Suprapubic skin (tissue), 4 donors: Measurements from ENCODE around the gene KCNE5. TPM values are rescaled to one million over a fixed set of nuclear protein-coding genes. Genes with fewer than 3 reads are reported as not detected.

Source experiments
- DNase-seq, 2 donors: peaks; one replicate each; pipeline ENCODE4 v3.0.0-alpha.2; 2019; ENCODE audit warnings: low spot score in 2 of 2
- H3K27ac ChIP-seq: fragments of 200-600 bp; sonication (generic); one replicate; pipeline ENCODE4 v1.5.1; 2019
- H3K27me3 ChIP-seq: fragments of 200-600 bp; sonication (generic); one replicate; pipeline ENCODE4 v1.5.1; 2019
- H3K36me3 ChIP-seq: fragments of 200-600 bp; sonication (generic); one replicate; pipeline ENCODE4 v1.5.1; 2019
- H3K4me1 ChIP-seq: fragments of 200-600 bp; sonication (generic); one replicate; pipeline ENCODE4 v1.5.1; 2019
- H3K4me3 ChIP-seq: fragments of 200-600 bp; sonication (generic); one replicate; pipeline ENCODE4 v1.5.1; 2019; ENCODE audit warnings: mild to moderate bottlenecking
- H3K9me3 ChIP-seq: fragments of 200-600 bp; sonication (generic); one replicate; pipeline ENCODE4 v1.5.1; 2019
- EP300 ChIP-seq: sonication (generic); formaldehyde crosslinking; IDR thresholded peaks from one replicate; pipeline ENCODE4 v1.6.1; 2017; ENCODE audit warnings: antibody characterized with exemption
- POLR2A ChIP-seq, 2 donors: fragments of 450-650 bp; IDR thresholded peaks; one replicate each; pipeline ENCODE4 v1.6.1; 2017; ENCODE audit warnings: antibody characterized with exemption in 2 of 2, mild to moderate bottlenecking in 2 of 2, moderate library complexity in 2 of 2
- POLR2AphosphoS5 ChIP-seq, 3 donors: sonication (generic); formaldehyde crosslinking; IDR thresholded peaks; one replicate each; pipeline ENCODE4 v1.6.1; 2017; ENCODE audit warnings: antibody characterized with exemption in 3 of 3
- WGBS: methylation state at CpG from one replicate; pipeline ENCODE4 v1.1.5; 2018; 5-methylcytosine and 5-hydroxymethylcytosine counted together
- total RNA-seq, 4 donors: library from RNA; depleted of rRNA; stranded (reverse); fragments of >200 nt; gene quantifications; one replicate each; pipeline ENCODE4 v1.1.0, GENCODE V29; 2016
- TF ChIP-seq, protein P1 (sequence below), 2 donors: fragments of 200-600 bp in 1 of 2; fragments of 450-650 bp in 1 of 2; sonication (generic) in 1 of 2; IDR thresholded peaks; one replicate each; pipeline ENCODE4 v1.5.1; 2016 to 2019; ENCODE audit warnings: antibody characterized with exemption in 2 of 2, mild to moderate bottlenecking in 1 of 2, moderate library complexity in 1 of 2

The KCNE5 gene
- total RNA-seq, 4 donors from 2014 or later, result 0.34 to 0.42 TPM; not detected in 2

DNA sequence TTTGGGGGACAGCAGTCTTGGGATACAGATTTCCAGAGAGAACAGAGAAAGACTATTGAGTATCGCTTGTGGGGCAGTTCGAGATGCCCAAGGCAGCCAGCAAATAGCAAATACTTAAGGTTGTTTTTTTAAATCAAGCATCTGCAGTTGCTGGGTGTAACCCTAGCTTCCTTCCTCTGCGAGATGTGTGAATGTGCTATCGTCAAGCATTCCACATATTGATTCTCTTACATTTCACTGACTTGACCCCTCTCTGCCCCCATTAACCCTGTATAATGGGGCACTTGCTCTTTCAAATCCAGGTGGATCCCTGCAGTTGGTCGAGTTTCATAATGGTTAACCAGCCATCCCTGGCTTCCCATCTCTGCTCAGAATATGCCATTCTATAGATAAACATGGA, 23.5 kb downstream of the KCNE5 start:
- Histone ChIP-seq H3K27ac (no peak overlapping the region), H3K4me3 (no peak overlapping the region), H3K36me3 (no peaks in the 10 kb centered on the region), H3K27me3 (no peaks in the 10 kb centered on the region), H3K4me1 (no peaks in the 10 kb centered on the region), H3K9me3 (no peaks in the 10 kb centered on the region)
- no peak for DNase-seq
- no peak for TF ChIP-seq POLR2A (IDR thresholded peaks at IDR 0.05)
- no peak for TF ChIP-seq EP300
- TF ChIP-seq, protein P1, sequence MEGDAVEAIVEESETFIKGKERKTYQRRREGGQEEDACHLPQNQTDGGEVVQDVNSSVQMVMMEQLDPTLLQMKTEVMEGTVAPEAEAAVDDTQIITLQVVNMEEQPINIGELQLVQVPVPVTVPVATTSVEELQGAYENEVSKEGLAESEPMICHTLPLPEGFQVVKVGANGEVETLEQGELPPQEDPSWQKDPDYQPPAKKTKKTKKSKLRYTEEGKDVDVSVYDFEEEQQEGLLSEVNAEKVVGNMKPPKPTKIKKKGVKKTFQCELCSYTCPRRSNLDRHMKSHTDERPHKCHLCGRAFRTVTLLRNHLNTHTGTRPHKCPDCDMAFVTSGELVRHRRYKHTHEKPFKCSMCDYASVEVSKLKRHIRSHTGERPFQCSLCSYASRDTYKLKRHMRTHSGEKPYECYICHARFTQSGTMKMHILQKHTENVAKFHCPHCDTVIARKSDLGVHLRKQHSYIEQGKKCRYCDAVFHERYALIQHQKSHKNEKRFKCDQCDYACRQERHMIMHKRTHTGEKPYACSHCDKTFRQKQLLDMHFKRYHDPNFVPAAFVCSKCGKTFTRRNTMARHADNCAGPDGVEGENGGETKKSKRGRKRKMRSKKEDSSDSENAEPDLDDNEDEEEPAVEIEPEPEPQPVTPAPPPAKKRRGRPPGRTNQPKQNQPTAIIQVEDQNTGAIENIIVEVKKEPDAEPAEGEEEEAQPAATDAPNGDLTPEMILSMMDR (IDR thresholded peaks at IDR 0.05), result no peak
- TF ChIP-seq POLR2AphosphoS5 (IDR thresholded peaks at IDR 0.05), result no peak
- WGBS, result 69% methylated on average over 5 of the region's 5 CpGs

DNA sequence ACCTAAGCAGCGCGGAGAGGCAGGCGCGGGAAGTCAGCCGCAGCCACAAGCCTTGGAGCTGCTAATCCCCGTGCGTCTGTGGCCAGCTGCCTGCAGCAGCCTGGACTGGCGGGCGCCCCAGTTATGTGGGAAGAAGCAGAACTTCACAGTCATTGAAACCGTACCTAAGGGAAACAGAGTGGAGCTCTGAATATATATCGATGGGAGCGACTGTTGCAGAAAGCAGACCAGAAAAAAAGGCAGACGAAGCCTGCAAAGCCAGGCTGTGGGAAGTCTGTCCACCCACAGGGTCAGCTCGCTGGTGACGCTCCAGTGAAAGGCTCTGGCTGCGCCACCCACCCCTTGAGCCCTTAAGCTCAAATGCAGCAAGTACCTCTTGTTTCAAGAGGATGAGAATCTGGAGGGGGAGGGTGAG, 24.7 kb downstream of the KCNE5 start:
- Histone ChIP-seq H3K9me3 (no peaks in the 10 kb centered on the region), H3K27me3 (no peaks in the 10 kb centered on the region), H3K27ac (no peak overlapping the region), H3K4me1 (no peaks in the 10 kb centered on the region), H3K36me3 (no peaks in the 10 kb centered on the region), H3K4me3 (no peak overlapping the region)
- TF ChIP-seq, protein P1 (IDR thresholded peaks at IDR 0.05), result no peak
- TF ChIP-seq EP300 (no peak), POLR2AphosphoS5 (IDR thresholded peaks at IDR 0.05) (no peak), POLR2A (IDR thresholded peaks at IDR 0.05) (no peak)
- DNase-seq, result no peak
- 21% methylated on average over 16 of the region's 16 CpGs for WGBS

DNA sequence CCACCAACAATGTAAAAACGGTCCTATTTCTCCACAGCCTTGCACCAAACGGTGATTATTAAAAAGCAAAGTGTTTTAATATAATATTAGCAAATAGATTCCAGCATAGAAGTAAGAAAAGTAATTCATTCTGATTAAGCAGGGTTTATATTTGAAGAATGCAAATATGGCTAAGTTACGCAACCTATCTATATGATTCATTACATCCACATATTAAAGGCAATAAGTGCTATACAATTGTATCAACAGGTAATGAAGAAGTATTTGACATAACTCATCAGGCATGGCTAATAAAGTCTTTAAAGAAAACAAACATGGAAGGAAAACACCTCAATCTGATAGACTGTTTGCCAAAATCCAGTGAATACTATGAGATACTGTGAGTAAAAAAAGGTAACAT, 29.0 kb downstream of the KCNE5 start:
- Histone ChIP-seq H3K36me3 (no peaks in the 10 kb centered on the region), H3K27me3 (no peaks in the 10 kb centered on the region), H3K27ac (no peak overlapping the region), H3K9me3 (no peaks in the 10 kb centered on the region), H3K4me3 (no peak overlapping the region), H3K4me1 (no peaks in the 10 kb centered on the region)
- 64% methylated on average over 3 of the region's 3 CpGs for WGBS
- TF ChIP-seq POLR2A (IDR thresholded peaks at IDR 0.05) (no peak), POLR2AphosphoS5 (IDR thresholded peaks at IDR 0.05) (no peak), EP300 (no peak)
- TF ChIP-seq, protein P1 (IDR thresholded peaks at IDR 0.05), result no peak
- DNase-seq, result no peak

- H3K4me1 ChIP-seq, result no peaks in the 10 kb centered on the region
- H3K4me3 ChIP-seq, result no peak overlapping the region
- no peaks in the 10 kb centered on the region for H3K36me3 ChIP-seq
- WGBS, result 64% methylated on average over 4 of the region's 4 CpGs
- no peaks in the 10 kb centered on the region for H3K9me3 ChIP-seq
- H3K27me3 ChIP-seq, result no peaks in the 10 kb centered on the region
- no peak overlapping the region for H3K27ac ChIP-seq
- TF ChIP-seq POLR2A (IDR thresholded peaks at IDR 0.05) (no peak), POLR2AphosphoS5 (IDR thresholded peaks at IDR 0.05) (no peak), EP300 (no peak)
- TF ChIP-seq, protein P1 (IDR thresholded peaks at IDR 0.05), result no peak
- no peak for DNase-seq
Measured at GRCh38 chrX:109590176-109590575, 34.8 kb downstream of the KCNE5 start.

- DNase-seq, result no peak
- H3K4me3 ChIP-seq, result no peak overlapping the region
- no peak for TF ChIP-seq POLR2AphosphoS5 (IDR thresholded peaks at IDR 0.05)
- TF ChIP-seq POLR2A (IDR thresholded peaks at IDR 0.05), result no peak
- TF ChIP-seq EP300, result no peak
- TF ChIP-seq, protein P1 (IDR thresholded peaks at IDR 0.05), result no peak
- H3K27ac ChIP-seq, result no peak overlapping the region
- H3K4me1 ChIP-seq, result no peaks in the 10 kb centered on the region
- H3K9me3 ChIP-seq, result no peaks in the 10 kb centered on the region
- 79% methylated on average over 7 of the region's 7 CpGs for WGBS
- no peaks in the 10 kb centered on the region for H3K27me3 ChIP-seq
- H3K36me3 ChIP-seq, result no peaks in the 10 kb centered on the region
Measured at GRCh38 chrX:109585488-109585887, 39.5 kb downstream of the KCNE5 start.
